OCI-LY1 (cell line): ENCODE results near the gene DAZL.

Source experiments
- EZH2 ChIP-seq: fragments of 200-600 bp; sonication (generic), shearing (Covaris generic); IDR thresholded peaks from 2 replicates; pipeline ENCODE4 v1.8.0; 2017; ENCODE audit warnings: borderline replicate concordance, mixed run types, mild to moderate bottlenecking, antibody characterized with exemption, low read length, moderate library complexity, mixed read lengths
- TF ChIP-seq, protein P1 (sequence below): fragments of 200-600 bp; sonication (generic), shearing (Covaris generic); IDR thresholded peaks from 2 replicates; pipeline ENCODE4 v1.5.1; 2017; ENCODE audit warnings: mild to moderate bottlenecking, antibody characterized with exemption, low read length, moderate library complexity, mixed read lengths

- TF ChIP-seq, protein P1, sequence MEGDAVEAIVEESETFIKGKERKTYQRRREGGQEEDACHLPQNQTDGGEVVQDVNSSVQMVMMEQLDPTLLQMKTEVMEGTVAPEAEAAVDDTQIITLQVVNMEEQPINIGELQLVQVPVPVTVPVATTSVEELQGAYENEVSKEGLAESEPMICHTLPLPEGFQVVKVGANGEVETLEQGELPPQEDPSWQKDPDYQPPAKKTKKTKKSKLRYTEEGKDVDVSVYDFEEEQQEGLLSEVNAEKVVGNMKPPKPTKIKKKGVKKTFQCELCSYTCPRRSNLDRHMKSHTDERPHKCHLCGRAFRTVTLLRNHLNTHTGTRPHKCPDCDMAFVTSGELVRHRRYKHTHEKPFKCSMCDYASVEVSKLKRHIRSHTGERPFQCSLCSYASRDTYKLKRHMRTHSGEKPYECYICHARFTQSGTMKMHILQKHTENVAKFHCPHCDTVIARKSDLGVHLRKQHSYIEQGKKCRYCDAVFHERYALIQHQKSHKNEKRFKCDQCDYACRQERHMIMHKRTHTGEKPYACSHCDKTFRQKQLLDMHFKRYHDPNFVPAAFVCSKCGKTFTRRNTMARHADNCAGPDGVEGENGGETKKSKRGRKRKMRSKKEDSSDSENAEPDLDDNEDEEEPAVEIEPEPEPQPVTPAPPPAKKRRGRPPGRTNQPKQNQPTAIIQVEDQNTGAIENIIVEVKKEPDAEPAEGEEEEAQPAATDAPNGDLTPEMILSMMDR: no peak
- TF ChIP-seq EZH2: no peak
Observed at GRCh38 chr3:16550305-16550675, 54.9 kb downstream of the DAZL start.
